HCT116 (cell line): Measurements from ENCODE around the gene PDHA1. TPM values are rescaled to one million over a fixed set of nuclear protein-coding genes. Genes with fewer than 3 reads are reported as not detected.

Source experiments
- ATAC-seq: fragments of 200-7000 bp; cut with Tn5 transposase; 2 replicates; pipeline ENCODE4 v1.9.1; 2020; ENCODE audit warnings: mild to moderate bottlenecking, moderate library complexity
- BruUV-seq: library from RNA; stranded (reverse); fragments of 400-500 nt; replicated peaks from 2 replicates; lab custom pipeline; 2021; lab: Mats Ljungman, UMichigan
- CTCF ChIA-PET: fragments of 300-600 bp; sonication (Branson Sonifier 250); formaldehyde crosslinking; loops from one replicate; lab custom pipeline; 2021; ENCODE audit warnings: antibody characterized with exemption; lab: Charles Lee
- POLR2A ChIA-PET: fragments of 300-600, 350-600 bp; sonication (Branson Sonifier 250); formaldehyde crosslinking; loops from one replicate; lab custom pipeline; 2021; ENCODE audit warnings: antibody characterized with exemption; lab: Charles Lee
- RAD21 ChIA-PET, 2 experiments: fragments of 300-600 bp; sonication (Branson Sonifier 250); formaldehyde crosslinking; loops; one replicate each; lab custom pipeline; 2023; ENCODE audit warnings: low total read pairs in 2 of 2; ENCODE audit not compliant: uncharacterized antibody in 2 of 2, unreplicated experiment in 2 of 2, low non-redundant PET in 1 of 2; lab: Charles Lee
- DNase-seq: peaks from one replicate; pipeline ENCODE4 v3.0.0-alpha.2; 2010; ENCODE audit warnings: low read depth, low spot score
- H2AFZ ChIP-seq: fragments of 200-600 bp; shearing (Covaris generic), sonication (generic); 2 replicates; pipeline ENCODE4 v1.6.1; 2017; ENCODE audit warnings: low read depth, mixed run types, mixed read lengths, antibody characterized with exemption, low read length; ENCODE audit not compliant: poor library complexity, severe bottlenecking
- H3K27ac ChIP-seq: 2 replicates; pipeline ENCODE4 v1.5.1; 2012; ENCODE audit warnings: low read depth, low read length
- H3K27me3 ChIP-seq: fragments of 200-600 bp; sonication (generic); 2 replicates; pipeline ENCODE4 v1.6.1; 2016; ENCODE audit warnings: mixed run types, low read length, mixed read lengths; ENCODE audit not compliant: insufficient read depth
- H3K36me3 ChIP-seq, 2 experiments: fragments of 200-500 bp in 1 of 2; fragments of 200-600 bp in 1 of 2; sonication (Bioruptor generic) in 1 of 2; sonication (generic) in 1 of 2; 2 replicates each; pipeline versions ENCODE4 v1.5.1 to v1.6.1; 2014 to 2016; ENCODE audit warnings: low read length in 2 of 2, inconsistent platforms in 1 of 2, mixed read lengths in 1 of 2, mixed run types in 1 of 2; ENCODE audit not compliant: insufficient read depth in 2 of 2, control insufficient read depth in 1 of 2
- H3K4me1 ChIP-seq, 2 experiments: fragments of 200-600 bp in 1 of 2; sonication (generic) in 1 of 2; 2 replicates each; pipeline versions ENCODE4 v1.5.1 to v1.6.1; 2012 to 2017; ENCODE audit warnings: low read length in 2 of 2, inconsistent platforms in 1 of 2, mild to moderate bottlenecking in 1 of 2, mixed read lengths in 1 of 2, mixed run types in 1 of 2, moderate library complexity in 1 of 2; ENCODE audit not compliant: insufficient read depth in 2 of 2, control insufficient read depth in 1 of 2
- H3K4me2 ChIP-seq: fragments of 200-600 bp; sonication (generic); 2 replicates; pipeline ENCODE4 v1.6.1; 2017; ENCODE audit warnings: mixed run types, low read length, mixed read lengths
- H3K4me3 ChIP-seq, 2 experiments: fragments of 200-600 bp in 1 of 2; sonication (generic) in 1 of 2; replicated peaks in 1 of 2; 2 replicates each; pipeline ENCODE4 v1.5.1; 2011 to 2016; ENCODE audit warnings: low read length in 2 of 2, control low read depth in 1 of 2, low read depth in 1 of 2, mild to moderate bottlenecking in 1 of 2, mixed read lengths in 1 of 2, mixed run types in 1 of 2
- H3K79me2 ChIP-seq: fragments of 200-600 bp; sonication (generic); 2 replicates; pipeline ENCODE4 v1.6.1; 2017; ENCODE audit warnings: mild to moderate bottlenecking, mixed run types, low read length, moderate library complexity, mixed read lengths; ENCODE audit not compliant: insufficient read depth
- H3K9ac ChIP-seq: fragments of 200-600 bp; sonication (generic); 2 replicates; pipeline ENCODE4 v1.6.1; 2016; ENCODE audit warnings: low read length, mixed read lengths
- H3K9me2 ChIP-seq: fragments of 200-600 bp; sonication (generic), shearing (Covaris generic); 2 replicates; pipeline ENCODE4 v1.6.1; 2017; ENCODE audit warnings: mixed run types, mild to moderate bottlenecking, moderate library complexity; ENCODE audit not compliant: insufficient read depth
- H3K9me3 ChIP-seq, 2 experiments: fragments of 200-500 bp in 1 of 2; fragments of 200-600 bp in 1 of 2; sonication (Bioruptor generic) in 1 of 2; sonication (generic) in 1 of 2; 2 replicates each; pipeline ENCODE4 v1.6.1; 2014 to 2017; ENCODE audit warnings: low read length in 2 of 2, mixed read lengths in 2 of 2, inconsistent platforms in 1 of 2, low read depth in 1 of 2, mild to moderate bottlenecking in 1 of 2, mixed run types in 1 of 2, moderate library complexity in 1 of 2; ENCODE audit not compliant: control insufficient read depth in 1 of 2, insufficient read depth in 1 of 2
- H4K20me1 ChIP-seq: fragments of 200-600 bp; sonication (generic), shearing (Covaris generic); 2 replicates; pipeline ENCODE4 v1.6.1; 2017; ENCODE audit warnings: mixed run types, mild to moderate bottlenecking, moderate library complexity; ENCODE audit not compliant: insufficient read depth
- CBX3 ChIP-seq: IDR thresholded peaks from 2 replicates; pipeline ENCODE4 v1.6.1; 2012; ENCODE audit warnings: low read depth
- CEBPB ChIP-seq: IDR thresholded peaks from 2 replicates; pipeline ENCODE4 v1.6.1; 2012; ENCODE audit warnings: low read depth
- ELF1 ChIP-seq: IDR thresholded peaks from 2 replicates; pipeline ENCODE4 v1.6.1; 2012; ENCODE audit warnings: low read depth, borderline replicate concordance
- YY1 ChIP-seq: IDR thresholded peaks from 2 replicates; pipeline ENCODE4 v1.6.1; 2011; ENCODE audit warnings: low read length, low read depth, moderate library complexity, mild to moderate bottlenecking; ENCODE audit not compliant: insufficient replicate concordance; ENCODE audit errors: extremely low read depth
- ZFX ChIP-seq: fragments of 450-650 bp; IDR thresholded peaks from 2 replicates; pipeline ENCODE4 v1.6.1; 2017
- intact Hi-C: fragments of 100-400 bp; cut with micrococcal nuclease; formaldehyde crosslinking; loops from 2 replicates; pipeline ENCODE4 v1.10.0; 2022
- total RNA-seq: library from RNA; stranded (reverse); gene quantifications from one replicate; pipeline ENCODE4 v1.2.1, GENCODE V29; 2021; ENCODE audit not compliant: unreplicated experiment
- TF ChIP-seq, protein P1 (sequence below), 3 experiments: fragments of 200-600 bp in 1 of 3; sonication (generic) in 1 of 3; IDR thresholded peaks in 2 of 3; conservative IDR thresholded peaks in 1 of 3; 2 replicates each; pipeline ENCODE4 v1.5.1; 2012 to 2017; ENCODE audit warnings: low read depth in 2 of 3, low read length in 2 of 3, antibody characterized with exemption in 1 of 3, borderline replicate concordance in 1 of 3, control low read depth in 1 of 3, mild to moderate bottlenecking in 1 of 3, mixed read lengths in 1 of 3, mixed run types in 1 of 3, moderate library complexity in 1 of 3; ENCODE audit not compliant: insufficient read depth in 1 of 3
- TF ChIP-seq, protein P2 (sequence below): IDR thresholded peaks from 2 replicates; pipeline ENCODE4 v1.6.1; 2011; ENCODE audit warnings: mild to moderate bottlenecking, low read length, moderate library complexity; ENCODE audit not compliant: insufficient replicate concordance; ENCODE audit errors: extremely low read depth

PDHA1 gene
- total RNA-seq, 1 experiment from 2014 or later, result 195 TPM

DNA sequence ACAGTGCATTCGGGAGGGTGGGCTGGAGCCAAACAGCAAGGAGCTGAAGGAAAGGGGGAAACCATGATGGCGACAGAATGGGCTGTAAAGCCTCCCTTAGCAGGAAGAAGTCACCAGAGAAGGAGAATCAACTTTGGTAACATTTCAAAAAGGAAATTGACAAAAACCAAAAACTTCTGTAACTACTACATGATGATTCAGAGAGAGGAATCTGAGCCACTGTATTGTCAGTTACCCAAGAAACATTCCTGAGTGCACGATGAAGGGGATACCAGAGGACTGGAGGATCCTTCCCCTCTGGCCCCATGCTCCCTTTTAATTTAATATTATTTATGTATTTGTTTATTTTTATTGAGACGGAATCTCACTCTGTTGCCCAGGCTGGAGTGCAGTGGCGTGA, 26.3 kb downstream of the PDHA1 start:
- Histone ChIP-seq H3K79me2 (no peaks in the 10 kb centered on the region), H3K4me2 (no peak overlapping the region), H3K4me1 (no peaks in the 10 kb centered on the region), H3K9me2 (no peaks in the 10 kb centered on the region), H2AFZ (no peak overlapping the region), H3K9ac (no peak overlapping the region), H3K36me3 (no peaks in the 10 kb centered on the region), H3K9me3 (no peaks in the 10 kb centered on the region), H3K27me3 (no peaks in the 10 kb centered on the region), H3K4me3 (no peak overlapping the region), H3K27ac (no peak overlapping the region), H4K20me1 (no peaks in the 10 kb centered on the region)
- intact Hi-C loops, result loop anchor here (5.0 kb wide), 1 partner anchor 162 kb away; no protein-coding TSS in a partner anchor
- ChIA-PET RAD21 (no interaction called here), POLR2A (no interaction called here), CTCF (no interaction called here)
- TF ChIP-seq CEBPB (no peak), CBX3 (no peak), YY1 (no peak), ZFX (no peak), ELF1 (no peak)
- TF ChIP-seq, protein P1, sequence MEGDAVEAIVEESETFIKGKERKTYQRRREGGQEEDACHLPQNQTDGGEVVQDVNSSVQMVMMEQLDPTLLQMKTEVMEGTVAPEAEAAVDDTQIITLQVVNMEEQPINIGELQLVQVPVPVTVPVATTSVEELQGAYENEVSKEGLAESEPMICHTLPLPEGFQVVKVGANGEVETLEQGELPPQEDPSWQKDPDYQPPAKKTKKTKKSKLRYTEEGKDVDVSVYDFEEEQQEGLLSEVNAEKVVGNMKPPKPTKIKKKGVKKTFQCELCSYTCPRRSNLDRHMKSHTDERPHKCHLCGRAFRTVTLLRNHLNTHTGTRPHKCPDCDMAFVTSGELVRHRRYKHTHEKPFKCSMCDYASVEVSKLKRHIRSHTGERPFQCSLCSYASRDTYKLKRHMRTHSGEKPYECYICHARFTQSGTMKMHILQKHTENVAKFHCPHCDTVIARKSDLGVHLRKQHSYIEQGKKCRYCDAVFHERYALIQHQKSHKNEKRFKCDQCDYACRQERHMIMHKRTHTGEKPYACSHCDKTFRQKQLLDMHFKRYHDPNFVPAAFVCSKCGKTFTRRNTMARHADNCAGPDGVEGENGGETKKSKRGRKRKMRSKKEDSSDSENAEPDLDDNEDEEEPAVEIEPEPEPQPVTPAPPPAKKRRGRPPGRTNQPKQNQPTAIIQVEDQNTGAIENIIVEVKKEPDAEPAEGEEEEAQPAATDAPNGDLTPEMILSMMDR (IDR thresholded peaks at IDR 0.05 in 2 of 3, conservative IDR thresholded peaks at IDR 0.05 in 1 of 3; ENCODE audit: borderline replicate concordance in 1 of 3, insufficient read depth in 1 of 3, low read depth in 2 of 3, low read length in 2 of 3), result no peak
- TF ChIP-seq, protein P2, sequence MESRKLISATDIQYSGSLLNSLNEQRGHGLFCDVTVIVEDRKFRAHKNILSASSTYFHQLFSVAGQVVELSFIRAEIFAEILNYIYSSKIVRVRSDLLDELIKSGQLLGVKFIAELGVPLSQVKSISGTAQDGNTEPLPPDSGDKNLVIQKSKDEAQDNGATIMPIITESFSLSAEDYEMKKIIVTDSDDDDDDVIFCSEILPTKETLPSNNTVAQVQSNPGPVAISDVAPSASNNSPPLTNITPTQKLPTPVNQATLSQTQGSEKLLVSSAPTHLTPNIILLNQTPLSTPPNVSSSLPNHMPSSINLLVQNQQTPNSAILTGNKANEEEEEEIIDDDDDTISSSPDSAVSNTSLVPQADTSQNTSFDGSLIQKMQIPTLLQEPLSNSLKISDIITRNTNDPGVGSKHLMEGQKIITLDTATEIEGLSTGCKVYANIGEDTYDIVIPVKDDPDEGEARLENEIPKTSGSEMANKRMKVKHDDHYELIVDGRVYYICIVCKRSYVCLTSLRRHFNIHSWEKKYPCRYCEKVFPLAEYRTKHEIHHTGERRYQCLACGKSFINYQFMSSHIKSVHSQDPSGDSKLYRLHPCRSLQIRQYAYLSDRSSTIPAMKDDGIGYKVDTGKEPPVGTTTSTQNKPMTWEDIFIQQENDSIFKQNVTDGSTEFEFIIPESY, result no peak
- ATAC-seq, result no peak
- no TSS peak for BruUV-seq
- DNase-seq, result no peak
